ENCODE data around the gene INHBB.

The INHBB gene

GRCh38 chr2:120330946-120331822, 14.8 kb upstream of the INHBB start:
- H3K4me3 ChIP-seq (ENCODE audit: low read depth, low read length): no peak overlapping the region
- TF ChIP-seq CTCF (IDR thresholded peaks at IDR 0.05; ENCODE audit: borderline replicate concordance, insufficient read depth, low read depth, low read length): no peak

GRCh38 chr2:120331903-120332302, 14.0 kb upstream of the INHBB start:
- H3K4me3 ChIP-seq (ENCODE audit: low read depth, low read length): no peak overlapping the region

GRCh38 chr2:120332384-120332783, 13.6 kb upstream of the INHBB start:
- TF ChIP-seq CTCF (IDR thresholded peaks at IDR 0.05; ENCODE audit: borderline replicate concordance, insufficient read depth, low read depth, low read length): no peak
- H3K4me3 ChIP-seq (ENCODE audit: low read depth, low read length): no peak overlapping the region

More at GRCh38 chr2:120331903-120332302, 14.0 kb upstream of the INHBB start:
- no peak for TF ChIP-seq CTCF (IDR thresholded peaks at IDR 0.05; ENCODE audit: borderline replicate concordance, insufficient read depth, low read depth, low read length)

- TF ChIP-seq CTCF (IDR thresholded peaks at IDR 0.05; ENCODE audit: borderline replicate concordance, insufficient read depth, low read depth, low read length): no peak
Measured at GRCh38 chr2:120334068-120334467, 11.9 kb upstream of the INHBB start.

GRCh38 chr2:120336749-120337148, 9.2 kb upstream of the INHBB start:
- H3K4me3 ChIP-seq (ENCODE audit: low read depth, low read length): no peak overlapping the region
- TF ChIP-seq CTCF (IDR thresholded peaks at IDR 0.05; ENCODE audit: borderline replicate concordance, insufficient read depth, low read depth, low read length): no peak

More at GRCh38 chr2:120334068-120334467, 11.9 kb upstream of the INHBB start:
- no peak overlapping the region for H3K4me3 ChIP-seq (ENCODE audit: low read depth, low read length)

- no peak overlapping the region for H3K4me3 ChIP-seq (ENCODE audit: low read depth, low read length)
- TF ChIP-seq CTCF (IDR thresholded peaks at IDR 0.05; ENCODE audit: borderline replicate concordance, insufficient read depth, low read depth, low read length): no peak
Measured at GRCh38 chr2:120338015-120338414, 7.9 kb upstream of the INHBB start.

GRCh38 chr2:120341977-120342376, 4.0 kb upstream of the INHBB start:
- H3K4me3 ChIP-seq (ENCODE audit: low read depth, low read length): no peak overlapping the region
- no peak for TF ChIP-seq CTCF (IDR thresholded peaks at IDR 0.05; ENCODE audit: borderline replicate concordance, insufficient read depth, low read depth, low read length)

All from GM12875 (cell line).